Left kidney (tissue), 2 donors: Measurements from ENCODE around the gene CA6. TPM values are rescaled to one million over a fixed set of nuclear protein-coding genes. Genes with fewer than 3 reads are reported as not detected.
"Not testable (repeated sequence)": the region's sequence is repeated elsewhere in the genome, so short reads cannot be mapped to it uniquely, and the experiment has no call there.

ENCODE experiments used
- DNase-seq: peaks from one replicate; pipeline ENCODE4 v3.0.0-alpha.2; 2013
- polyA plus RNA-seq: library from polyadenylated mRNA; unstranded; fragments of 120-200 nt; gene quantifications from one replicate; pipeline ENCODE4 v1.2.1, GENCODE V29; 2013; ENCODE audit not compliant: insufficient read length

The CA6 gene
- polyA plus RNA-seq, 1 donor, result 0.12 TPM

DNA sequence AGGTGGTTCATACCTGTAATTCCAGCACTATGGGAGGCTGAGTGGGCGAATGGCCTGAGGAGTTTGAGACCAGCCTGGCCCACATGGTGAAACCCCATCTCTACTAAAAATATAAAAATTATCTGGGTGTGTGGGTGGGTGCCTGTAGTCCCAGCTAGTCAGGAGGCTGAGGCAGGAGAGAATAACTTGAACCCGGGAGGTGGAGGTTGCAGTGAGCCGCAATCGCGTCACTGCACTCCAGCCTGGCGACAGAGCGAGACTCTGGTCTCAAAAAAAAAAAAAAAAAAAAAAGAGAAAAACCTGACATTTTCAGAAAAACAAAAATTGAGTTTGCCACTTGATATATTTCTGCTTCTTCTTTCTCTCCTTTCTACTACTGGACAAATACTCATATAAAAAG, 24.3 kb downstream of the CA6 start:
- DNase-seq, result no peak

DNA sequence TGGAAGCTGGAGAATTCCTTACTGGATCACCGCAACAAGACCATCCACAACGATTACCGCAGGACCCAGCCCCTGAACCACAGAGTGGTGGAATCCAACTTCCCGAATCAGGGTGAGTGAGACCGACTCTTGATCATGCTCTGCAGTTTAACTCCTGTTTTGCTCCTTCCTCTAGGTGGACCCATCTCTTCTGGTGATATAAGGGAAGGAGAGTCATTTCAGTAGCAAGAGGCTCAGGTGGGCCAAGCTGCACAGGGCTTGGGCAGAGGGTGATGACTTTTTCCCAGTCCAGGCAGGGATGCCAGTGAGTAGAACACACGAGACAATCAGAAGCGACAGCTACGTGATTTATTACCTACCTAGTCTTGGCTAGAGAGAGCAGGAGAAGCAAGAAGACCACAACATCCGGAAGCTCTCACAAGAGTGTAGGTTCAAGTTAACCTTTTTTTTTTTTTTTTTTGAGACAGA, 25.2 kb downstream of the CA6 start:
- no peak for DNase-seq

GRCh38 chr1:8974551-8974950, 28.9 kb downstream of the CA6 start:
- no peak for DNase-seq

- no peak for DNase-seq
These were observed 30.7 kb downstream of the CA6 start for GRCh38 chr1:8976338-8976737.

GRCh38 chr1:8976896-8977450, 31.3 kb downstream of the CA6 start:
- DNase-seq, result no peak

DNA sequence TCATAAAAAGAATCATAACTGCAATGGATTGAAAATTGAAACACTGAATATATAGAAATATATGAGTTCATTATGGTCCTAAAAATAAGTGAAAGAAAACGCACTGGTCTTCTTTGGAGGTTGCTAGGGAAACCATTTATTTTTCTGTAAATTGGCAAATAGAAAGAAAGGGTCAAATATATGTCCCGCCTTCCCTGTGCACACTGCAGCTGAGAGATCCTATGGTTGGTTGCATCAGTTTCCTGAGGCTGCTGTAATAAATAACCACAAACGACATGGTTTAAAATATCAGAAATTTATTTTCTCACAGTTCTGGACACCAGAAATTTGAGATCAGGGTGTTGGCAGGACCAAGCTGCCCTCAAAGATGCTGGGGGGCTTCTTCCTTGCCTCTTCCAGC, 35.0 kb downstream of the CA6 start:
- DNase-seq, result no peak

- no peak for DNase-seq
These were observed 35.5 kb downstream of the CA6 start for GRCh38 chr1:8981169-8981568.

GRCh38 chr1:8984203-8984602, 38.5 kb downstream of the CA6 start:
- DNase-seq, result no peak

GRCh38 chr1:8984990-8985389, 39.3 kb downstream of the CA6 start:
- DNase-seq, result no peak

GRCh38 chr1:8985915-8986813, 40.5 kb downstream of the CA6 start:
- no peak for DNase-seq

- DNase-seq, result no peak
These were observed 41.1 kb downstream of the CA6 start for GRCh38 chr1:8986814-8987190.

DNA sequence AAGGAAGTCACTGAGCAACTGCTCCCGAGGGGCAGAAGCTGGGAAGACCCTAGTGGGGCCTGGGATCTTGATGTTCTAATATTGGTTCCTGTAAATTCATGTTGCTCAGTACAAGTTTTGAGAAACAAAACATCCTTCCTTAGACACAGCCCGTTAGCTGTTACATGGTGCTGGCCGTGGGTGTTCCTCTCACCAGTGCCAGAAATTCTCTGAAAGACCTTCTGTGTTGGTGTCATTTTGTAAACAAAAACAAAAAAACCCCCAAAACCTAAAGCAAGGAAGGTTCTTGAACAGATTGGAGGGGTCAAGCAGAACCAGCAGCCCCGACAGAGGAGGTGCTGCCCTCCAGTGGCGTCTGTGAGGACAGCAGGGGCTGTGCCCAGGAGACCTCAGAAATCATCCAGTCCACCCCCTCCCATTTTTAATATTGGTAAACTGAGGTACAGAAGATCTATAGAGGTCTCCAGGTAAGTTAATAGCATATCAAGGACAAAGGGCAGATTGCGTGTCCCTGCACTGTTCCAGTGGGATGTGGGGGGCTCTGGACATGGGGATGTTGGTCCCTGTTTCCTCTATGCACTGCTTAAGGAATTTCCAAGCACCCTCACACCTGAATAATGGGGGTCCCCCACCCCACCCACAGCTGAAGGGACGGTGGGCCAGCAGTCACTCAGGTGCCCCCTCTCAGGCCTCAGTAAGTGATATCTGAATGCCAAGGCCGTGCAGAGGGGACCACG, 42.4 kb downstream of the CA6 start:
- DNase-seq, result peak; percentile 50

- DNase-seq, result no peak
These were observed 42.9 kb downstream of the CA6 start for GRCh38 chr1:8988618-8988967.

- DNase-seq, result no peak
These were observed 43.4 kb downstream of the CA6 start for GRCh38 chr1:8989061-8989460.

DNA sequence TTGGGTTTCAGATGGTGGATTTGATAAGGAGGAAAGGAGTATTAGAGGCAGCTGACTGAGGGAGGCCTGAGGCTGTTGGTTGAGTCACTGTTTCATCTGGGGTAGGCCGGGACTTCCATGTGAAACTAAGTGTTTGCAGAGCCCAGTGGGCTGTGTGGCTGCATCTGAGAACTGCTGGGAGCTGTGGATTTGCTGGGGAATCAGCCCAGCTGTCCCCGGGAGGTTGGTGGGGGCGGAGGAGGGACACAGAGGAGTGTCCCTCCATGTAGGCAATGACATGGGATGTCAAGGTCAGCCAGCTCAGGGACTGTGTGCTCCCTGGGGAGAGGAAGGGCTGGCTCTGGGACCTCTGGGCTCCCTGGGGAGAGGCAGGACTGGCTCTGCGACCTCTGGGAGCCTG, 44.2 kb downstream of the CA6 start:
- no peak for DNase-seq

- no peak for DNase-seq
These were observed 47.4 kb downstream of the CA6 start for GRCh38 chr1:8992936-8993687.

DNA sequence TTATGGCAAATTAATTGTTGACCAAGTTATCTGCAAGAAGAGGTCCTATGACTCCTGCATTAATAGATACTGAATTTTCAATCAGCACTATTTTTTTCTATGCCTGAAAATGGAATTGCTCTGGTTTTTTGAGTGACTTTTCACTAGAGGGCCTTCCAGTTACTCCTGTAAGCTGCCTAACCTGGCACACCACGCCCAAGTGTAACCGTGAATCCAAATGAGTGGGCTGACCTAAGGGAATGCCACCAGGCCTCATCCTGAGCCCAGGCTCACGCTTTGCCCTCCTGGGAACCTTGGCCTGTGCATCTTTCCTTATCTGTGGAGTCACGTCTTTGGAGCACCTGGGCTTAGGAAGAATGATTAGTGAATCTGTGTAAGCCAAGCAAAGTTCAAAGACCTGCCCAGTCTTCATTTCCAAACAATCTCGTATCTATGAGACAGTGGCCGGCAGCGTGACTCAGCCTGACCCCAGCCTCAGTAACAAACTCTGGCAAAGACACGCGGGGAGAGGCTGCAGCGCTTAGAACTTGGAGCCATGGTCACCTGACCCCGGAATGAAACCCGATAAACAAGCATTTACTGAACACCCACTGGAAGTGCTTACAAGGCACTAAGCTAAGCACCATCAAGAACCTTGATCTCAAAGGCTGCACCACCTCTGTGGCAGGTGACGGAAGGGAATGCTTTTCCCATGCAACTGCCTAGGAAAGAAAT, 48.5 kb downstream of the CA6 start:
- DNase-seq, result not testable (repeated sequence)

GRCh38 chr1:9001534-9002214, 56.0 kb downstream of the CA6 start:
- DNase-seq, result not testable (repeated sequence)

- not testable (repeated sequence) for DNase-seq
These were observed 56.5 kb downstream of the CA6 start for GRCh38 chr1:9002215-9002560.

DNA sequence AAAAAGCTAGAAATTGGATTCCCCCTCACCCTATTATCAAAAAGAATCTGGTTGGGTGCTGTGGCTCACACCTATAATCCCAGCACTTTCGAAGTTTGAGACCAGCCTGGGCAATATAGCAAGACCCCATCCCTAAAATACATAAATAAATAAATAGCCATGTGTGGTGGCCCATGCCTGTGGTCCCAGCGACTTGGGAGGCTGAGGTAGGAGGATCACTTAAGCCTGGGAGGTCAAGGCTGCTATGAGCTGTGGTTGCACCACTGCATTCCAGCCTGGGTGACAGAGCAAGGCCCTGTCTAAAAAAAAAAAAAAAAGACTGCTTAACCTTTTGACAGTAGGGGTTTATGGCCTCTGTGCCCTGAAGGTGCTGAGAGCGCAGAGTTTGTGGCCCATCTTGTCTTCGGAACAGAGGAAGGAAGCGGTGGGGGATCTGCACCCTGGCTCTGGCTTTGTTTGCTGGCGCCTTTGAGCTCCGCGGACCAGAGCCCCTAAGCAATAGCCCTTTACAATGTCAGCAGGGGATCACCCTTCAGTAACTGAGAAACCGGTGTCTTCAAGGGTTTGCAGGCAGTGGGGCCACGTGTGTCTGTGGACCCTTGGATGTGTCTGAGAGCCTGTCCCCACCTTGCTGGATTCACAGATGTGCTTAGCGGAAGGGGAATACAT, 58.5 kb downstream of the CA6 start:
- no peak for DNase-seq
